ENCODE measurements around the gene ALG10.
A peak's percentile ranks its signal among the peaks of the same experiment; 100 is the strongest.
"Not testable (repeated sequence)": the region's sequence is repeated elsewhere in the genome, so short reads cannot be mapped to it uniquely, and the experiment has no call there.

The ALG10 gene

DNA sequence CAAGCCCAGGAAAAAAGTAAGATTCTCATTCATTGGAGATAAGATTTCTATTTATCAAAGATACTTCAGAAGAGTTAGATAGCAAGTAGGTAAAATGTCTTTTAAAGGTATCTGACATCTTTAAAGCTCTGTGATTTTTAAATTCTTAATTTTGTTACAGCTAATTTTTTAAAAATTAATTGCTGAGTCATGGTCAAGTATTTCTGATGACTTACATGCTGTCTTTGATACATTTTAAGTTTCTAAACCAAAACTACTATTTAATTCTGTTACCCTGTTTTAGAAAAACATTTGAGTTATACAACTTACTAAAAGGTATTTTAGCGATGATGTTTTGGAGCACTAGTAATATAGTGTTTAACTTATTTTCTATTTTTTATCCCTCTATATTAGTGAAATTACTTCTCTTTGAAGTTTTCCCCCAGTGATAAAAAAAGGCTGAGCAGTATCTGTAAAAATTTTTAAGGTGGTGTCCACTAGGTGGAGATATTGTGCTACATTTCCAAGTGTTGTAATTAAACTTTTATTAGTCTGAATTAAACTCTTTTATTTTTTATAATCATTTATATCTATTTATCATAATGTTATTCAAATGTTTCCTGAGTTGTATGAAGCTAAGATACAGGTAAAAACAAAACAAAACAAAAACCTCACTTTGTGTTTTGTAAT, 11.5 kb downstream of the ALG10 start:
- in situ Hi-C loops (cut with HindIII; ENCODE audit: low pct_ligation_motif_present, low sequenced_read_pairs) = no loop called here
- Histone ChIP-seq H3K27me3 (replicated peaks) (no peaks in the 10 kb centered on the region), H3K36me3 (replicated peaks) (no peaks in the 10 kb centered on the region), H3K4me3 (ENCODE audit: low read depth, low read length) (no peak overlapping the region), H3K27ac (no peak overlapping the region)
- peak; percentile 13 for DNase-seq
- TF ChIP-seq, protein P1, sequence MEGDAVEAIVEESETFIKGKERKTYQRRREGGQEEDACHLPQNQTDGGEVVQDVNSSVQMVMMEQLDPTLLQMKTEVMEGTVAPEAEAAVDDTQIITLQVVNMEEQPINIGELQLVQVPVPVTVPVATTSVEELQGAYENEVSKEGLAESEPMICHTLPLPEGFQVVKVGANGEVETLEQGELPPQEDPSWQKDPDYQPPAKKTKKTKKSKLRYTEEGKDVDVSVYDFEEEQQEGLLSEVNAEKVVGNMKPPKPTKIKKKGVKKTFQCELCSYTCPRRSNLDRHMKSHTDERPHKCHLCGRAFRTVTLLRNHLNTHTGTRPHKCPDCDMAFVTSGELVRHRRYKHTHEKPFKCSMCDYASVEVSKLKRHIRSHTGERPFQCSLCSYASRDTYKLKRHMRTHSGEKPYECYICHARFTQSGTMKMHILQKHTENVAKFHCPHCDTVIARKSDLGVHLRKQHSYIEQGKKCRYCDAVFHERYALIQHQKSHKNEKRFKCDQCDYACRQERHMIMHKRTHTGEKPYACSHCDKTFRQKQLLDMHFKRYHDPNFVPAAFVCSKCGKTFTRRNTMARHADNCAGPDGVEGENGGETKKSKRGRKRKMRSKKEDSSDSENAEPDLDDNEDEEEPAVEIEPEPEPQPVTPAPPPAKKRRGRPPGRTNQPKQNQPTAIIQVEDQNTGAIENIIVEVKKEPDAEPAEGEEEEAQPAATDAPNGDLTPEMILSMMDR (IDR thresholded peaks at IDR 0.05; ENCODE audit: low read depth, low read length, missing control alignments) = peak; percentile 39

DNA sequence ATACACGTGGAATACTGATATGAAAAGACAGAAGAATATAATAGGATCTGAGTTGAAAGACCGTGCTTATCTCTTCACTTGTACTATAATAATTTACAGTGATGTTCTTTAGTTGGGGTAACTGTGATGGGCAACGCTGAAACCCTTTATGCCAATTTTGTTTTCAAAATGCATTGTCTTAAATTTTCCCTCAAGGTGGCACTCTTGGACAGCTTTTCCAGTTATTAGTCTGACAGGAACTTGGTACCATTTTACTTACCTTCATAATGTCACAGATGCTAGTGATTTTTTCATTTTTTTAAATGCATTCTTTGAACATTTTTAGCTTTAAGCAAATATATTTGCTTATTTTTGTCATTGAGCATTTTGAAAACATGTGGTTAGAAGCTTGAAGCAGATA, 16.1 kb downstream of the ALG10 start:
- DNase-seq; in situ Hi-C loops (cut with HindIII; ENCODE audit: low pct_ligation_motif_present, low sequenced_read_pairs); H3K4me3 ChIP-seq (ENCODE audit: low read depth, low read length); H3K36me3 ChIP-seq (replicated peaks); H3K27ac ChIP-seq; H3K27me3 ChIP-seq (replicated peaks): not testable (repeated sequence)

DNA sequence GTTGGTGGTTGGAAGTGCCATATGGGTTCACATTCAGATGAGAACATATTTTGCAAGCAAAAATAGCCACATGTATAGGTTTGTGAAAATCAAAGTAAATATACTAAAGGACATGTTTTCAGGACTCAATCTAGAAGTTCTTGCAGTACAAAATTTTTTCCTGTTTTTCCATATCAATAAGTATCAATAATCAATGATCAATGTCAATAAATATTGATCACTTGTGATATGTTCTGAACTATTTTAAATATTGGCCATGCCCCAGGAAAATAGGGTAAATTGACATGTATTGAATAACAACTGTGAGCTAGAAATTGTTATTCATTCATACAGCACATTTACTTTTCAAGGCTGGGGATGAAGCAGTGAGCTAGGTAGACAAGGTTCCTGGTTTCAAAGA, 24.3 kb downstream of the ALG10 start:
- no peak overlapping the region for H3K4me3 ChIP-seq (ENCODE audit: low read depth, low read length)
- H3K27me3 ChIP-seq (replicated peaks) = no peaks in the 10 kb centered on the region
- in situ Hi-C loops (cut with HindIII; ENCODE audit: low pct_ligation_motif_present, low sequenced_read_pairs) = no loop called here
- DNase-seq = no peak
- TF ChIP-seq, protein P1 (IDR thresholded peaks at IDR 0.05; ENCODE audit: low read depth, low read length, missing control alignments) = no peak
- no peaks in the 10 kb centered on the region for H3K36me3 ChIP-seq (replicated peaks)
- H3K27ac ChIP-seq = no peak overlapping the region

DNA sequence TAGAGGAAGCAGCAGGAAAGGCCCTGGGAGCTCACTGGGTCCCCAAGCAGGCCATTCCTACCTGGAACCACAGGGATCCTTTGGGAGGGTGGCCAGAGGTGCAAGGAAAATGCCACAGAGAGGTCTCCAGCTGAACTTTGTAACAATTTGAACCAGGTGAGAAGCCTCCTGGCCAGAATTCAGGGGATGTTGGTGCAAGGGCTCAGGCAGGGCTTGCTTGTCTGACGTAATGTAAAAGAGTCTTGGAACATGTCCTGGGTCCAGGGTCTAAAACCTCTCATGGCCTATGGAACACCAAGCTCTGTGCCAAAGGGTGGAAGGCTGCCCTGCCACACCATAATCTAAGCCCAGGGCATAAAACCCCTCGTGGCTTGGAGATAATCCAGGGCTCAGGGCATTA, 25.6 kb downstream of the ALG10 start:
- DNase-seq; in situ Hi-C loops (cut with HindIII; ENCODE audit: low pct_ligation_motif_present, low sequenced_read_pairs); H3K36me3 ChIP-seq (replicated peaks); H3K4me3 ChIP-seq (ENCODE audit: low read depth, low read length); H3K27me3 ChIP-seq (replicated peaks); H3K27ac ChIP-seq: not testable (repeated sequence)

DNA sequence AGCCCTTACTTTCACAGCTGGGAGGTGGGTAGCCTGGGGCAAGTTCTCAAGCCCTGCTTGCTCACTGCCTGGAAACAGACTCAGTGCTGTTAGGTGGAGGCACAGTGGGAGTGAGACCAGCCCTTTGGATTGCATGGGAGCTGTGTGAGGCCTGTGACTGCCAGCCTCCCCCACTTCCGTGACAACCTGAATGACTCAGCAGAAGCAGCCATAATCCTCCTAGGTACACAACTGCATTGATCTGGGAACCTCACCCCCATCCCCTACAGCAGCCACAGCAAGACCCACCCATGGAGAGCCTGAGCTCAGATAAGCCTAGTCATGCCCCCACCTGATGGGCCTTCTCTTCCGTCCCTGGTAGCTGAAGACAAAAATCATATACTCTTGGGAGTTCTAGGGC, 26.4 kb downstream of the ALG10 start:
- DNase-seq = no peak
- no peak overlapping the region for H3K4me3 ChIP-seq (ENCODE audit: low read depth, low read length)
- H3K36me3 ChIP-seq (replicated peaks) = no peaks in the 10 kb centered on the region
- in situ Hi-C loops (cut with HindIII; ENCODE audit: low pct_ligation_motif_present, low sequenced_read_pairs) = no loop called here
- no peaks in the 10 kb centered on the region for H3K27me3 ChIP-seq (replicated peaks)
- no peak overlapping the region for H3K27ac ChIP-seq
- TF ChIP-seq, protein P1 (IDR thresholded peaks at IDR 0.05; ENCODE audit: low read depth, low read length, missing control alignments) = no peak

DNA sequence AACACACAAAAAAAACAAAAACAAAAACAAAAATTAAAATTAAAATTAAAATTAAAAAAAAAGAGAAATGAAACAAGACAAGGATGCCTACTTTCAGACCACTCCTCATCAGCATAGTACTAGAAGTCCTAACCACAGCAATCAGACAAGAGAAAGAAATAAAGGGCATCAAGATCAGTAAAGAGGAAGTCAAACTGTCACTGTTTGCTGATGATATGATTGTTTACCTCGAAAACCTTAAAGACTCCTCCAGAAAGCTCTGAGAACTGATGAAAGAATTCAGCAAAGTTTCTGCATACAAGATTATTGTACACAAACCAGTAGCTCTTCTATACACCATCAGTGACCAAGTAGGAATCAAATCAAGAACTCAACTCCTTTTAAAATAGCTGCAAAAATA, 29.2 kb downstream of the ALG10 start:
- Histone ChIP-seq H3K4me3 (ENCODE audit: low read depth, low read length) (no peak overlapping the region), H3K36me3 (replicated peaks) (no peaks in the 10 kb centered on the region), H3K27me3 (replicated peaks) (no peaks in the 10 kb centered on the region), H3K27ac (no peak overlapping the region)
- no peak for DNase-seq
- TF ChIP-seq, protein P1 (IDR thresholded peaks at IDR 0.05; ENCODE audit: low read depth, low read length, missing control alignments) = no peak
- in situ Hi-C loops (cut with HindIII; ENCODE audit: low pct_ligation_motif_present, low sequenced_read_pairs) = no loop called here

DNA sequence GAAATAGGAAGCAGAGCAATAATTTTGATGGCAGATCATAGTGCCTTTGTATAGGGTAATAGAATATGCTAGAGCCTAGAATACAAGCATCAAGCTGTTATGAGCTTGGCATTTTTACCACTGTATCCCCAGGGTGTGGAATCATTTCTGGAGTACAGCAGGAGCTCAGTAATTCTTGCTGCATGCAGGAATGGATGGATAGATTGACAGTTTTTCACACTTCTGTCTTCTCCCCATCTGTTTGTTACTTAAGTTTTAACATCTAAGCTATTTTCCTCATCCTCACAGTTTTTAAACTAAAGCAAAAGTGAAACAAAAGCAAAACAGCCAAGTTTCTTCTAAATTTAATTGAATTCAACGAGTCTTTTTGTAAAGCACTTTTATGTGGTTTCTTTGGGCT, 32.6 kb downstream of the ALG10 start:
- no peak overlapping the region for H3K4me3 ChIP-seq (ENCODE audit: low read depth, low read length)
- in situ Hi-C loops (cut with HindIII; ENCODE audit: low pct_ligation_motif_present, low sequenced_read_pairs) = no loop called here
- TF ChIP-seq, protein P1 (IDR thresholded peaks at IDR 0.05; ENCODE audit: low read depth, low read length, missing control alignments) = no peak
- DNase-seq = no peak
- H3K36me3 ChIP-seq (replicated peaks) = no peaks in the 10 kb centered on the region
- H3K27me3 ChIP-seq (replicated peaks) = no peaks in the 10 kb centered on the region
- H3K27ac ChIP-seq = no peak overlapping the region

Data from brain microvascular endothelial cell (primary cell).